ENCODE measurements around the gene ZNF12.

ZNF12 gene

GRCh38 chr7:6655636-6656385 is 50.9 kb downstream of the ZNF12 start:
- peaks cover 14% of the 10 kb centered on the region for H3K36me3 Mint-ChIP-seq
- no peak overlapping the region for H3K4me3 Mint-ChIP-seq
- no peak overlapping the region for H3K27ac Mint-ChIP-seq
- no peaks in the 10 kb centered on the region for H3K27me3 Mint-ChIP-seq
- no peaks in the 10 kb centered on the region for H3K9me3 Mint-ChIP-seq
- H3K4me1 Mint-ChIP-seq, result peaks cover 7% of the 10 kb centered on the region
- ATAC-seq (ENCODE audit: low read depth) (no peak), DNase-seq (ENCODE audit: low spot score in 2 of 2) (no peak)

- H3K27ac Mint-ChIP-seq, result no peak overlapping the region
- H3K4me1 Mint-ChIP-seq, result peaks cover 7% of the 10 kb centered on the region
- no peak for DNase-seq (ENCODE audit: low spot score in 2 of 2)
- no peak overlapping the region for H3K4me3 Mint-ChIP-seq
- no peaks in the 10 kb centered on the region for H3K27me3 Mint-ChIP-seq
- peaks cover 18% of the 10 kb centered on the region for H3K36me3 Mint-ChIP-seq
- no peaks in the 10 kb centered on the region for H3K9me3 Mint-ChIP-seq
- ATAC-seq (ENCODE audit: low read depth), result no peak
Observed at GRCh38 chr7:6654842-6655610, 51.7 kb downstream of the ZNF12 start.

DNA sequence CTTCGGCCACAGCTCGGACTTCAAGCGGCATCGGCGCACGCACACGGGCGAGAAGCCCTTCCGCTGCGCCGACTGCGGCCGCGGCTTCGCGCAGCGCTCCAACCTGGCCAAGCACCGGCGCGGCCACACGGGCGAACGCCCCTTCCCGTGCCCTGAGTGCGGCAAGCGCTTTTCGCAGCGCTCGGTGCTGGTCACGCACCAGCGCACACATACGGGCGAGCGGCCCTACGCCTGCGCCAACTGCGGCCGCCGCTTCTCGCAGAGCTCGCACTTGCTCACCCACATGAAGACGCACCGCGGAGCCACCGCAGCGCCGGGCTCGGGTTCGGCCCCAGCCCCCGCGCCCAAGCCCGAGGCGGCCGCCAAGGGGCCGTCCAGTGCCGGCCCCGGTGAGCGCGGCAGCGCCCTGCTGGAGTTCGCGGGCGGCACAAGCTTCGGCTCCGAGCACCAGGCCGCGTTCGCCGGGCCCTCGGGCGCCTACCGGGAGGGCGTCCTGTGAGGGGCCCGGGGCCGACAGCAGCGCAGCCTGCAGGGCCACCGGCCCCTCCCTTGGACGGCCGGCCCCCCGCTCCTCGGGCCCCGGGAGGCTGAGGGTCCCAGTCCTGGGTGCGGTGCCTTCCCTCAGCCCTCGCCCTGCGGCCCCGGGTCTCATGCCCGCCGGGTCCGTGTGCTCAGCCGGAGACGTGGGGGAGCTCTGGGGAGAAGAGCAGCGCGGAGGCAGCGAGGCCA is 52.5 kb downstream of the ZNF12 start:
- H3K27me3 Mint-ChIP-seq, result no peaks in the 10 kb centered on the region
- DNase-seq (ENCODE audit: low spot score in 2 of 2), result no peak
- no peak overlapping the region for H3K27ac Mint-ChIP-seq
- no peak for ATAC-seq (ENCODE audit: low read depth)
- no peaks in the 10 kb centered on the region for H3K9me3 Mint-ChIP-seq
- peaks cover 19% of the 10 kb centered on the region for H3K36me3 Mint-ChIP-seq
- peaks cover 7% of the 10 kb centered on the region for H3K4me1 Mint-ChIP-seq
- no peak overlapping the region for H3K4me3 Mint-ChIP-seq

DNA sequence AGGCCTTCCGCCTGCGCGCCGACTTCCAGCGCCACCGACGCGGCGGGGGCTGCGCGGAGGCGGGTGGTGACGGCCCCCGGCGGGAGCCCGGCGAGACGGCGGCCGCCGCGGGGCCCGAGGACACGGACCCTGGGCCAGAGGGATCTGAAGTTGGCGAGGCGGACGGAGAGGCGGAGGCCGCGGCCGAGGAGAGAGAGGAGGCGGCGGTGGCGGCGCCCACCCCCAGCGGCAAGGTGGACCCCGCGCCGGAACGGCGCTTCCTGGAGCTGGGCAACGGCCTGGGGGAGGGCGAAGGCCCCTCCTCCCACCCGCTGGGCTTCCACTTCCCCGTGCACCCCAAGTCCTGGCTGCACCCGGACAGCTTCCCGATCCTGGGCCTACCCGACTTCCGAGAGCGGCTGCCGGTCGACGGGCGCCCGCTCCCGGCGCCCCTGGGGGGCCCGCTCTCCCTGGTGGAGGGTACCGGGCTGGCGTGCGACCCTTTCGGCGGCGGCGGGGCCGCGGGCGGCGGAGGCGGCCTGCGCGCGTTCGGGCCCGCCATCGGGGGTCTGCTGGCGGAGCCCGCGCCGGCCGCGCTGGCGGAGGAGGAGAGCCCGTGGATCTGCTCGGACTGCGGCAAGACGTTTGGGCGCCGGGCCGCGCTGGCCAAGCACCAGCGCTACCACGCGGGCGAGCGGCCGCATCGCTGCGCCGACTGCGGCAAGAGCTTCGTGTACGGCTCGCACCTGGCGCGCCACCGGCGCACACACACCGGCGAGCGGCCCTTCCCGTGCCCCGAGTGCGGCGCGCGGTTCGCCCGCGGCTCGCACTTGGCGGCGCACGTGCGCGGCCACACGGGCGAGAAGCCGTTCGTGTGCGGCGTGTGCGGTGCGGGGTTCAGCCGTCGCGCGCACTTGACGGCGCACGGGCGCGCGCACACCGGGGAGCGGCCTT is 53.4 kb downstream of the ZNF12 start:
- H3K36me3 Mint-ChIP-seq, result peaks cover 23% of the 10 kb centered on the region
- no peak overlapping the region for H3K4me3 Mint-ChIP-seq

GRCh38 chr7:6652446-6653011 is 54.2 kb downstream of the ZNF12 start:
- DNase-seq (ENCODE audit: low spot score in 2 of 2) (no peak), ATAC-seq (ENCODE audit: low read depth) (no peak)
- H3K9me3 Mint-ChIP-seq, result no peaks in the 10 kb centered on the region
- H3K4me3 Mint-ChIP-seq, result no peak overlapping the region
- no peaks in the 10 kb centered on the region for H3K4me1 Mint-ChIP-seq
- peaks cover 23% of the 10 kb centered on the region for H3K36me3 Mint-ChIP-seq
- no peaks in the 10 kb centered on the region for H3K27me3 Mint-ChIP-seq
- no peak overlapping the region for H3K27ac Mint-ChIP-seq

More for the DNA sequence above, 53.4 kb downstream of the ZNF12 start:
- DNase-seq (ENCODE audit: low spot score in 2 of 2), result no peak
- Mint-ChIP-seq H3K27ac (no peak overlapping the region), H3K4me1 (peaks cover 2% of the 10 kb centered on the region), H3K9me3 (no peaks in the 10 kb centered on the region), H3K27me3 (no peaks in the 10 kb centered on the region)
- no peak for ATAC-seq (ENCODE audit: low read depth)

DNA sequence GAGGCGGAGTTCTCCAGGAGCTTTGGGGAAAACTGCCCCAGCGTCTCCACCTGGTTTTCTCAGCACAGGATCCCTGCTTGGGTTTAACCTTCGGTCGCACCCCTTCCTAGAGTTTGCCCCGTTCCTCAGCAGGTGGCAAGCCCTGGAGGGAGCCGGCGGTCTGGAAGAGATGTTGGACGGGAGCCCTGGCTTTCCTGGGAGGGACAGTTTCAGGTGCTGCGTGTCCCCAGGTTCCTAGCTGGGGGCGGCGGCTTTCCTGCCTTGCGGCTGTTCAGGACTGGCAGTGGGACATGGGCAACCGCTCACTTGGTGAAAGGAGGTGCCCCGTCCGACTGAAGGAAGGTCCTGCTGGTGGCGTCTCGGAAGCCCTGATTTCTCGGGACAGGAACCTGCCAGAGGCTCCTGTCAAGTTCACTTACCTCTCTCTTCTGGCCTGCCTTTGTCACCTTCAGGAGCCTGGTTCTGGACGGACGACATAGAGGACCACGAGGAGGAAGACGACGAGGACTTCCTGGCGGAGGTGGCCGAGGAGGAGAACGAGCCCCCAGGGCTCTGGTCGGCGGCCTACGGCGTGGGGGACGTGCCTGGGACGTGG is 54.8 kb downstream of the ZNF12 start:
- Mint-ChIP-seq H3K36me3 (peaks cover 24% of the 10 kb centered on the region), H3K27ac (no peak overlapping the region), H3K9me3 (no peaks in the 10 kb centered on the region), H3K4me1 (no peaks in the 10 kb centered on the region), H3K4me3 (no peak overlapping the region), H3K27me3 (no peaks in the 10 kb centered on the region)
- ATAC-seq (ENCODE audit: low read depth), result no peak
- DNase-seq (ENCODE audit: low spot score in 2 of 2), result no peak

GRCh38 chr7:6650521-6651011 is 56.2 kb downstream of the ZNF12 start:
- Mint-ChIP-seq H3K36me3 (peaks cover 25% of the 10 kb centered on the region), H3K4me1 (no peaks in the 10 kb centered on the region), H3K27me3 (no peaks in the 10 kb centered on the region), H3K4me3 (no peak overlapping the region), H3K9me3 (no peaks in the 10 kb centered on the region), H3K27ac (peak overlapping the region; percentile 55)
- no peak for DNase-seq (ENCODE audit: low spot score in 2 of 2)
- ATAC-seq (ENCODE audit: low read depth), result no peak

GRCh38 chr7:6650086-6650485 is 56.7 kb downstream of the ZNF12 start:
- H3K4me1 Mint-ChIP-seq, result no peaks in the 10 kb centered on the region
- no peak overlapping the region for H3K27ac Mint-ChIP-seq
- DNase-seq (ENCODE audit: low spot score in 2 of 2), result no peak
- peaks cover 21% of the 10 kb centered on the region for H3K36me3 Mint-ChIP-seq
- H3K27me3 Mint-ChIP-seq, result no peaks in the 10 kb centered on the region
- no peaks in the 10 kb centered on the region for H3K9me3 Mint-ChIP-seq
- no peak overlapping the region for H3K4me3 Mint-ChIP-seq
- no peak for ATAC-seq (ENCODE audit: low read depth)

GRCh38 chr7:6649241-6649961 is 57.3 kb downstream of the ZNF12 start:
- ATAC-seq (ENCODE audit: low read depth) (no peak), DNase-seq (ENCODE audit: low spot score in 2 of 2) (no peak)
- no peaks in the 10 kb centered on the region for H3K9me3 Mint-ChIP-seq
- H3K4me3 Mint-ChIP-seq, result no peak overlapping the region
- H3K27ac Mint-ChIP-seq, result peak overlapping the region; percentile 69
- H3K4me1 Mint-ChIP-seq, result no peaks in the 10 kb centered on the region
- no peaks in the 10 kb centered on the region for H3K27me3 Mint-ChIP-seq
- peaks cover 18% of the 10 kb centered on the region for H3K36me3 Mint-ChIP-seq

DNA sequence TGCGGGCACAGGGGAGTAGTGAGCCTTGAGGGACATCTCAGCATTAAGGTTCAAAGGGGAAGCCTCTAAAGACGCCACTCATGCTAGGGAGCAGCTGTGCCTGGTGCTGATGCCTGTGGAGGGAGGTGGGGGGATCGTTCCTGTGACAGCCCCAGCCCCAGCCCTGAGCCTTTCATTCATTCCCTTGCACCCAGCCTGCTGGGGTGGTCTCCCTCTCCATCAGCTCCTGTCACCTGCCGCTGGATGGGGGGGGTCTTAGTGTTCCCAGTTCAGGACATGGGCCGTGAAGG is 58.0 kb downstream of the ZNF12 start:
- Mint-ChIP-seq H3K36me3 (peaks cover 22% of the 10 kb centered on the region), H3K4me3 (no peak overlapping the region), H3K27me3 (no peaks in the 10 kb centered on the region), H3K27ac (peak overlapping the region; percentile 69), H3K4me1 (no peaks in the 10 kb centered on the region), H3K9me3 (no peaks in the 10 kb centered on the region)
- ATAC-seq (ENCODE audit: low read depth) (no peak), DNase-seq (ENCODE audit: low spot score in 2 of 2) (no peak)

- Mint-ChIP-seq H3K4me1 (no peaks in the 10 kb centered on the region), H3K36me3 (peaks cover 22% of the 10 kb centered on the region), H3K9me3 (no peaks in the 10 kb centered on the region), H3K4me3 (no peak overlapping the region), H3K27ac (no peak overlapping the region), H3K27me3 (no peaks in the 10 kb centered on the region)
- ATAC-seq (ENCODE audit: low read depth), result no peak
- DNase-seq (ENCODE audit: low spot score in 2 of 2), result no peak
Observed at GRCh38 chr7:6648066-6648814, 58.5 kb downstream of the ZNF12 start.

DNA sequence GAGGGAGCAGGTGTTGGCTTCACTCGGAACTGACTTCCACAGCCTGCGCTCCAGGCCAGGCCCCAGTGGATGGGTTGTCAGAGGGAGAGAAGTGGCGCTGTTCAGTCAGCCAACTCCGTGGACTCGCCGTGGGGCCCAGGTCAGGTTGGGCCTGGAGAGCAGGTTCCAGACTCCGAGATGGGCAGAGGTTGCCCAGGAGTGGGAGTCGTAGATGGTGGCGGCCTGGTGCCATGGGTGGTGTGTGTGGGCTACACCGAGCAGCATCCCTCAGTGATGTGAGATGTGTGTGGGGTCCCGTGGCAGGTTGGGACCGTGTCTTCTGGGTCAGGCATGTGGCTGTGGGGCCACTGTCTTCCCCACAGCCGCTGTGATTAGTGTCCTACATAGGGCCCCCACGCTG is 59.2 kb downstream of the ZNF12 start:
- H3K27ac Mint-ChIP-seq, result no peak overlapping the region
- H3K4me3 Mint-ChIP-seq, result no peak overlapping the region
- ATAC-seq (ENCODE audit: low read depth) (no peak), DNase-seq (ENCODE audit: low spot score in 2 of 2) (no peak)
- no peaks in the 10 kb centered on the region for H3K4me1 Mint-ChIP-seq
- H3K36me3 Mint-ChIP-seq, result peaks cover 25% of the 10 kb centered on the region
- no peaks in the 10 kb centered on the region for H3K27me3 Mint-ChIP-seq
- H3K9me3 Mint-ChIP-seq, result no peaks in the 10 kb centered on the region
